Stimulated activated CD4-positive, alpha-beta T cell treated with anti-CD3 and anti-CD28 coated beads, Interleukin-15, amount 100 ng/mL, for 48 hours (primary cell): Measurements from ENCODE around the gene STARD9.

ENCODE experiments used
- DNase-seq, 2 donors: peaks; one replicate each; pipeline ENCODE4 v3.0.0-alpha.2; 2020; ENCODE audit warnings: low read depth in 2 of 2

STARD9 gene

GRCh38 chr15:42627485-42627884, 52.1 kb downstream of the STARD9 start:
- DNase-seq: no peak

- DNase-seq: no peak
Observed at GRCh38 chr15:42628761-42629160, 53.4 kb downstream of the STARD9 start.

- no peak for DNase-seq
Observed at GRCh38 chr15:42632105-42632675, 56.8 kb downstream of the STARD9 start.

DNA sequence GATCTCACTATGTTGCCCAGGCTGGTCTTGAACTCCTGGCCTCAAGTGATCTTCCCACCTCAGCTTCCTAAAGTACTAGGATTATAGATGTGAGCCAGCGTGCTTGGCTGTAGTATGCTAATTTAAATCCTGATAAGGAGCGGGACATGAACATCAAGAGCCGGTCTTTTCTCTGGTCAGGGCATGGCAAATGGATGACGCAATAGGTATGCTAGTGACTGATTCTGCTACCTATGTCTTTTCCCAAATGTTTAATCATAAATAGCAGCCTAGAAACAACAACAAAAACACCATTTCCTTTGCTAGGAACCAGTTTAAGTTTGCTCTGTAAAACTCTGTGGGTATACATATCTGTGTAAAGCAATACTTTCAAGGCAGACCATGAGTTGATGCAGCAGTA, 64.7 kb downstream of the STARD9 start:
- DNase-seq: no peak

DNA sequence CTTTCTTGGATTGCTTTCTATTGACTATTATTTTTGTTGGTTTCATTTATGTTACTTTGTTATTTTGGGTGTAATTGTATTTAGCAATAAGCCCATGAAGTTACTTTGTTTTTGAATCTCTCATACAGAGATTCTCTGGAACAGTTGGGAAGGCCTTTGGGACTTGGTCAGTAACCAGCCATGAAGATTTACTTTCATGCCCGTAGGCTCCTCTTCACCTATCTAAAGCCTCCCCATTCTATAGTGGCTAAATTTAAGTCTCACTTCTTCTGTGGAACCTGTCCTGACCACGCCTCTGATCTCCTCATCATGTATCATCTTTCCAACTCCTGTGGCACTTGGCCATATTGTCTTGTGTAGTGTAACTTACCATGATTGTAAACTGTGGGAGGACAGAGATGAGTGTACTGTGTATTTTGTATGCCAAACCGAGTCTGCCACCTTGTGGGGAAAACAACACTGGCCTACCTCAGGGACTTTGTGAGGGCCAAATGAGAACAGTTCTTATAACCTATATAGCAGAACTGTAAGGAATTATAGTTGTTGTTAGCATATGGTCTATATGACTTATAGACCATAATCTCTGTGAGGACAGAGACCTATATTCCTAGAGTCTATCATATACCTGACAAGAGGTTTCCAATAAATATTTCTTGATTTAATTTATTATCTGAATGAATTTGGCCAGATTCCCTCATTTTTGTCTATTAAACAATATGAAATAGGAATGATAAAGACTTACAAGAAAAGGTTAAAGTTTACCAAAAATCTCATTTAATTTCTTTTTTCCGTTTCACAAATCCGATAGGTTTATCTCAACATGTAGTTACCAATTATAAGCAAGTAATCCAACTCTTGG, 75.0 kb downstream of the STARD9 start:
- DNase-seq: peak; percentile 27 to 39

GRCh38 chr15:42665827-42666226, 90.4 kb downstream of the STARD9 start:
- no peak for DNase-seq

DNA sequence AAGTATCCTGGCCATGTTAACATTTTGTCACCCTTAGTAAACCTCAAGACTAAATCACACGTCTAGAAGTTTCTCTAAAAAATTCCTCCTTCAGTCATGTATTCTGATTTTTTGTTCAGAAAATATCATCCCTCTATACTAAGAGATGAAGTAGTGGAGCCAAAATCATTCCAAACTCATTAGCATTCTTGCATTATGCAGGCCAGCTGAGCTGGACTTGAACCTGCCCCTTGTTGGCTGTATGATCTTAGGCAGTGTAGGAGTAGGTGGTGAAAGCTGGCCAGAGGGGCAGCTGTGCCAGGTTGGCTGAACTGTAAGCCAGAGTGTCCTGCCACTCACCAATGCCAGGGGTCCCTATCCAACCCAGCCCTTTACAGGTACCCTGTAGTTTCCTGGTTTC, 92.4 kb downstream of the STARD9 start:
- no peak for DNase-seq

- DNase-seq: no peak
Observed at GRCh38 chr15:42670451-42670850, 95.0 kb downstream of the STARD9 start.

DNA sequence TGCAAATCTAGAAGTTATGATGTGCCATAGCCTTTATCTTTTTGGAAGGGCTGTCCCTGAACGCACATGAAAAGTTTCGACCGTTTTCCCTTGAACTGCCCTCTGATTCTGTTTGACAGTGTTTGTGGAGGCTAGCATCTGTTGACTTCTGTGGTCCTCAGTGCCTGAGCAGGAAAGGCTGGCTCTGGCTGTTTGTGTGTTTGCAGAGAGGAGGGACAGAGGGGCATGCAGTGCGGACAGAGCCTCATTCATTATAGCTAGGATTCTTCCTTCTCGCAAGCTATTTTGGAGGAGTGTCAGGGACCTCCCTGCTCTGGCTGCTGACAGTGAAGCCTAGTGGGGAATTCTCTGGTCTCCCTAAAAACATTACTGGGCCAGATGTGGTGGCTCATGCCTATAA, 97.0 kb downstream of the STARD9 start:
- no peak for DNase-seq

- DNase-seq: no peak
Observed at GRCh38 chr15:42674472-42674871, 99.1 kb downstream of the STARD9 start.

GRCh38 chr15:42675021-42675420, 99.6 kb downstream of the STARD9 start:
- no peak for DNase-seq

- DNase-seq: no peak
Observed at GRCh38 chr15:42679285-42680141, 104.1 kb downstream of the STARD9 start.

DNA sequence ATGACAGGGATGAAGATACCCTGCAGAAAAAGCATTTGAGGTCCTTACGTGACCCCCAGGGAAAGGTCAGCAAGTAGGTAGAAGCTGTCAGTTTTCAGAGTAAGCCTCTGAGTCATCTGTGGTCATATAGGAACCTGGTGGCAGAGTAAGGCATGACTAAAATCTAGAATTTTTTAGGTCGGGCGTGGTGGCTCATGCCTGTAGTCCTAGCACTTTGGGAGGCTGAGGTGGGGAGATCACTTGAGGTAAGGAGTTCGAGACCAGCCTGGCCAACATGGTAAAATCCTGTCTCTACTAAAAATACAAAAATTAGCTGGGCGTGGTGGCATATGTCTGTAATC, 104.7 kb downstream of the STARD9 start:
- DNase-seq: peak; percentile 47 to 59

DNA sequence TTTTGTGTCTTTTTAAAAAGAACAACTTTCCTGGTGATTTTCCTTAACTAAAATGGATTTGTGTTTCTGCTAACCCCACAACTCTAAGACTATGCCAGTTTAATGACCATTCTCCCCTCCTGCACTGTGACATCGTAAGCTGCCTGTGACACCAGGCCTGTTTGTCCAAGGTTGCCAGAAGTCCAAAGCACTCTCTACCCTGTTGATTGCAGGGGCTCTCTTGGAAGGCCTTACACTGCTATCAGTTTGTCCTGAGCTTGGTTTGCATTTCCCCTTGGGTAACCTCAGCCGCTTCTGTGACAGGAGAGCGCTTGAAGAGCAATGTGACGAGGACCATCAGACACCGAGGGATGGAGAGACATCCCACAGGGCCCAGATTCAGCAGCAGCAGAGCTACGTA, 105.7 kb downstream of the STARD9 start:
- no peak for DNase-seq

GRCh38 chr15:42686281-42686680, 110.9 kb downstream of the STARD9 start:
- no peak for DNase-seq

GRCh38 chr15:42687740-42688139, 112.3 kb downstream of the STARD9 start:
- no peak for DNase-seq

- no peak for DNase-seq
Observed at GRCh38 chr15:42688301-42688700, 112.9 kb downstream of the STARD9 start.

GRCh38 chr15:42691308-42691707, 115.9 kb downstream of the STARD9 start:
- no peak for DNase-seq

DNA sequence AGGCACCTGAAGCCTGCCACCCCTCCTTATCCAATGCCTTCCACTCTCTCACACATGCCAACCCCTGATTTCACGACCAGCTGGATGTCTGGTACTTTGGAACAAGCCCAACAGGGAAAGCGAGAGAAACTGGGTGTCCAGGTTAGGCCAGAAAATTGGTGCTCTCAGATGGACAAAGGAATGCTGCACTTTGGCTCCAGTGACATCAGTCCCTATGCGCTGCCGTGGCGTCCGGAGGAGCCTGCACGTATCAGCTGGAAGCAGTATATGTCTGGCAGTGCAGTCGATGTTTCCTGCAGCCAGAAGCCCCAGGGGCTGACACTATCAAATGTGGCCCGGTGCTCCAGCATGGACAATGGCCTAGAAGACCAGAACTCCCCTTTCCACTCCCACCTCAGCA, 116.4 kb downstream of the STARD9 start:
- DNase-seq: no peak

DNA sequence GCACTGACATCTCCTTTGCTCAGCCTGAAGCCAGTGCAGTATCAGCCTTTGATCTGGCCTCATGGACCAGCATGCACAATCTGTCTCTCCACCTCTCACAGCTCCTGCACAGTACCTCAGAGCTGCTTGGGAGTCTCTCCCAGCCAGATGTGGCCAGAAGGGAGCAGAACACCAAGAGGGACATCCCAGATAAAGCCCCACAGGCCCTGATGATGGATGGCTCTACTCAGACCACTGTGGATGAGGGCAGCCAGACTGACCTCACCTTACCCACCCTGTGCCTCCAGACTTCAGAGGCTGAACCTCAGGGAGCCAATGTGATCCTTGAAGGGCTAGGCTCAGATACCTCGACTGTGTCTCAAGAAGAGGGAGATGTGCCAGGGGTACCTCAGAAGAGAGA, 117.1 kb downstream of the STARD9 start:
- DNase-seq: no peak

- DNase-seq: no peak
Observed at GRCh38 chr15:42692997-42693396, 117.6 kb downstream of the STARD9 start.

DNA sequence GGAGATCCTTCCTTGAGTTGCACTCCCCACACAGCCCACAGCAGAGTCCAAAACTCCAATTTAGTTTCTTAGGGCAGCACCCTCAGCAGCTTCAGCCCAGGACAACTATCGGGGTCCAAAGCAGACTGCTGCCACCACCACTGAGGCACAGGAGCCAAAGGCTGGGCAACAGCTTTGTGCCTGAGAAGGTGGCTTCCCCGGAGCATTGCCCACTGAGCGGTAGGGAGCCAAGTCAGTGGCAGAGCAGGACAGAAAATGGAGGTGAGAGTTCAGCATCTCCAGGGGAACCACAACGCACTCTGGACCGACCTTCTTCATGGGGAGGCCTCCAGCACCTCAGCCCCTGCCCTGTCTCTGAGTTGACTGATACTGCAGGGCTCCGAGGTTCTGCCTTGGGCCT, 118.1 kb downstream of the STARD9 start:
- no peak for DNase-seq

DNA sequence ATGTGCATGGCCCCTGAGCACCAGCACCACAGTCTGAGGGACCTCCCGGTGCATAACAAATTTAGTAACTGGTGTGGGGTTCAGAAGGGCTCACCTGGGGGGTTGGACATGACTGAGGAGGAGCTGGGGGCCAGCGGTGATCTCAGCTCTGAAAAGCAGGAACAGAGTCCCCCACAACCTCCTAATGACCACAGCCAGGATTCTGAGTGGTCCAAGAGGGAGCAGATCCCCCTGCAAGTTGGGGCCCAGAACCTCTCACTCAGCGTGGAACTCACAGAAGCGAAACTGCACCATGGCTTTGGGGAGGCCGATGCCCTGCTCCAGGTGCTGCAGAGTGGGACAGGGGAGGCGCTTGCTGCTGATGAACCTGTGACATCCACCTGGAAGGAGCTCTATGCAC, 118.5 kb downstream of the STARD9 start:
- no peak for DNase-seq
